ENCODE measurements around the gene CWC27. TPM values are rescaled to one million over a fixed set of nuclear protein-coding genes. Genes with fewer than 3 reads are reported as not detected.

CWC27 gene
- polyA plus RNA-seq, 3 donors from 2014 or later = 19.2 to 33.4 (median 28.1) TPM

GRCh38 chr5:65059681-65060598 lies 291.2 kb downstream of the CWC27 start:
- H3K27ac Mint-ChIP-seq = no peak overlapping the region
- peaks cover 2 to 4% (median 2%) of the 10 kb centered on the region in 3 donors for H3K27me3 Mint-ChIP-seq (ENCODE audit: low read depth in 3 of 3)
- peaks cover 0 to 2% (median 0%) of the 10 kb centered on the region in 6 donors for H3K9me3 Mint-ChIP-seq
- no peaks in the 10 kb centered on the region for H3K4me1 Mint-ChIP-seq
- no peak for DNase-seq
- H3K4me3 Mint-ChIP-seq = no peak overlapping the region
- no peaks in the 10 kb centered on the region for H3K36me3 Mint-ChIP-seq

DNA sequence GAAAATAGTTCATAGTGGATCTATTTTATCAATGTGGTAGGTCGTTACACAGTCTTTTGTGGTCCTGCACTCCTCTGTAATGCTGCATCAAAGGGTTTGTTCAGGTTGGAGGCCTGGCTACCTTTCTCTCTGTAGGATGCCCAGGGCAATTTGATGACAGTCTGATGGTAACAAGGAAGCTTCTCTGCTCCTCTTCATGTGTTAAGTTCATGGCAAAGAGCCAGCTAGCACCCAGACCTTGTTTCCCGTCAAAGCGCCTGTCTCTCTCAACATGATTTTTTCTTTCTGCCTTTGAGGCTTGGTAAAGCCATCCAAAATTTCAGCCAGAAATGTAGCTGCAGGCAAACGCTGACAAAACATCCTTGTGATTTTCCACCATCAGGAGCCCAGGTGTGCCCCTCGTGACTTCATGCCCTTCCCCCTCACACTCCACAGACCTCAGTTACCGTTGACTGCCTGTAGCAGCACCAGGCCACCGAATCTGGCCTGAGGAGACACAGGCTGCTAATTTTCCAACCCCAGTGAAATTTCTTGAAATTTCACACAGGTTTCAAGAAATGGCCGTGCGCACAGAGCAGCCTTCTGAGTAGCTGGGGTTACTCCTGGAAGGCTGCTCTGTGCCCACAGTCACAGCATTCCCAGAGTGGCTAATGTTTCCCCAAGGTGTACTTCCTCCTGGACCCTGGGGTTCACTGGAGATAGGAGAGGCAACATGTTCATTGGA lies 292.7 kb downstream of the CWC27 start:
- Mint-ChIP-seq H3K27ac (no peak overlapping the region), H3K27me3 (ENCODE audit: low read depth in 3 of 3) (peaks cover 1 to 7% (median 5%) of the 10 kb centered on the region in 3 donors), H3K4me1 (no peaks in the 10 kb centered on the region), H3K4me3 (no peak overlapping the region), H3K36me3 (no peaks in the 10 kb centered on the region), H3K9me3 (peaks cover 0 to 5% (median 0%) of the 10 kb centered on the region in 6 donors)
- DNase-seq = no peak

GRCh38 chr5:65061974-65062353 lies 293.2 kb downstream of the CWC27 start:
- no peaks in the 10 kb centered on the region for H3K36me3 Mint-ChIP-seq
- peaks cover 1 to 7% (median 5%) of the 10 kb centered on the region in 3 donors for H3K27me3 Mint-ChIP-seq (ENCODE audit: low read depth in 3 of 3)
- no peak overlapping the region for H3K4me3 Mint-ChIP-seq
- H3K9me3 Mint-ChIP-seq = peaks cover 0 to 5% (median 0%) of the 10 kb centered on the region in 6 donors
- no peak for DNase-seq
- no peak overlapping the region for H3K27ac Mint-ChIP-seq
- no peaks in the 10 kb centered on the region for H3K4me1 Mint-ChIP-seq

GRCh38 chr5:65062469-65063083 lies 293.8 kb downstream of the CWC27 start:
- H3K4me1 Mint-ChIP-seq = no peaks in the 10 kb centered on the region
- peaks cover 0 to 5% (median 0%) of the 10 kb centered on the region in 6 donors for H3K9me3 Mint-ChIP-seq
- H3K4me3 Mint-ChIP-seq = no peak overlapping the region
- H3K27me3 Mint-ChIP-seq (ENCODE audit: low read depth in 3 of 3) = peaks cover 0 to 6% (median 5%) of the 10 kb centered on the region in 3 donors
- DNase-seq = no peak
- no peak overlapping the region for H3K27ac Mint-ChIP-seq
- H3K36me3 Mint-ChIP-seq = no peaks in the 10 kb centered on the region

GRCh38 chr5:65065001-65065511 lies 296.3 kb downstream of the CWC27 start:
- H3K4me3 Mint-ChIP-seq = no peak overlapping the region
- H3K36me3 Mint-ChIP-seq = no peaks in the 10 kb centered on the region
- no peaks in the 10 kb centered on the region for H3K4me1 Mint-ChIP-seq
- peaks cover 0 to 5% (median 3%) of the 10 kb centered on the region in 3 donors for H3K27me3 Mint-ChIP-seq (ENCODE audit: low read depth in 3 of 3)
- H3K9me3 Mint-ChIP-seq = peaks cover 0 to 5% (median 0%) of the 10 kb centered on the region in 6 donors
- no peak overlapping the region for H3K27ac Mint-ChIP-seq
- no peak for DNase-seq

DNA sequence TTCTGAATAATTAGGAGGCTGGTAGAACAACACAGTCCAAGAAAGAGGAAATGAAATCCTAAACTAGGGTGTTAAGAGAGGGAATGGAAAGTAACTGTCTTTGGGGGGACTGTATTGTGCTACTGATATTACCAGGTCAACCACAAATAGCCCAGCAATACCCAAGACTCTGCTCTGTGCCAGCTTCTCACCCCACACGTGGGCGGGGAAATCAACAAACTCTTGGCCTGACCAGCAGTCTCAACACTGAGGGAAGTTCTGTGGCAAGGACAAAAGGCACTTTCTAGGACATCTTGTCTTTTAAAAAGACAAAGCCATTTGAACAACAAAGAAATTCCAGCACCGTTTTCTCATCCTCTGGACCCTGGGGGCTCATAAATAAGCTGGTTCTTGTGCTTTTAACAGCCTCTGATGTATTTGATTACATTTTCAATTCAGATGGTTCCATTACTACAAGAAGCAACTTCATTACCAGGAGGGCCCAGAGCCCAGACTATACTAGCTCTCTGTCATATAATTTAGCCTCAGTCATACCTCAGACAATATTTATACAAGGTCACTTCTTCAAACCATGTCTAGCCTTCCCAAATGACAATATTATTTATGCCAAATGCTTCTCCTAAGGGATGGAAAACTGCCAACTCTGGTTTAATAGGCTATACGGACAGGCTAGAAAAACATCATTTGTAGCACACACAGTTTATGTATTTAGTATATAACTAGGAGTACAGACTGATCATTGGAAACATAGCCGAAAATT lies 297.8 kb downstream of the CWC27 start:
- H3K27ac Mint-ChIP-seq = peak overlapping the region in 1 of 6 donors; percentile 51
- peaks cover 0 to 5% (median 0%) of the 10 kb centered on the region in 6 donors for H3K9me3 Mint-ChIP-seq

GRCh38 chr5:65067147-65067506 lies 298.4 kb downstream of the CWC27 start:
- peaks cover 0 to 5% (median 0%) of the 10 kb centered on the region in 6 donors for H3K9me3 Mint-ChIP-seq
- H3K4me3 Mint-ChIP-seq = no peak overlapping the region

More for the DNA sequence above, 297.8 kb downstream of the CWC27 start:
- no peak for DNase-seq
- Mint-ChIP-seq H3K4me3 (no peak overlapping the region), H3K4me1 (no peaks in the 10 kb centered on the region), H3K36me3 (no peaks in the 10 kb centered on the region), H3K27me3 (ENCODE audit: low read depth in 3 of 3) (peaks cover 0 to 5% (median 3%) of the 10 kb centered on the region in 3 donors)

More at GRCh38 chr5:65067147-65067506, 298.4 kb downstream of the CWC27 start:
- peaks cover 0 to 5% (median 3%) of the 10 kb centered on the region in 3 donors for H3K27me3 Mint-ChIP-seq (ENCODE audit: low read depth in 3 of 3)
- H3K4me1 Mint-ChIP-seq = no peaks in the 10 kb centered on the region
- H3K36me3 Mint-ChIP-seq = no peaks in the 10 kb centered on the region
- no peak for DNase-seq
- H3K27ac Mint-ChIP-seq = no peak overlapping the region

Other genes starting within 250 kb of the CWC27 start
- not detected for gene SHISAL2B, start 78.4 kb upstream of the CWC27 start, polyA plus RNA-seq
- gene SREK1IP1, start 239 bp upstream of the CWC27 start, polyA plus RNA-seq = 10 to 100 TPM; 16.6 to 42.4 (median 26.4) TPM

All from immature natural killer cell (primary cell).